Natural killer cell (primary cell): Measurements from ENCODE around the gene ZNHIT1. TPM values are rescaled to one million over a fixed set of nuclear protein-coding genes. Genes with fewer than 3 reads are reported as not detected.
"Not testable (repeated sequence)": the region's sequence is repeated elsewhere in the genome, so short reads cannot be mapped to it uniquely, and the experiment has no call there.

Experiments used
- ATAC-seq, 3 donors: fragments of 150-1000 bp in 2 of 3; fragments of 200-7000 bp in 1 of 3; cut with Tn5 transposase; 1 replicate in 1 of 3; 2 replicates in 2 of 3; pipeline ENCODE4 v1.10.0; 2021; ENCODE audit warnings: mild to moderate bottlenecking in 2 of 3, moderate library complexity in 2 of 3
- DNase-seq, 2 donors: peaks; one replicate each; pipeline versions ENCODE4 v3.0.0 to v3.0.0-alpha.2; 2013 to 2021; ENCODE audit warnings: mixed read lengths in 1 of 2
- H3K27ac ChIP-seq: one replicate; pipeline ENCODE4 v1.5.1; 2013; ENCODE audit warnings: mild to moderate bottlenecking, low read length
- H3K27me3 ChIP-seq: one replicate; pipeline ENCODE4 v1.6.1; 2013; ENCODE audit warnings: low read length; ENCODE audit not compliant: control insufficient read depth, insufficient read depth
- H3K36me3 ChIP-seq: one replicate; pipeline ENCODE4 v1.6.1; 2013; ENCODE audit warnings: low read length; ENCODE audit not compliant: control insufficient read depth, insufficient read depth
- H3K4me1 ChIP-seq: one replicate; pipeline ENCODE4 v1.6.1; 2013; ENCODE audit warnings: low read length; ENCODE audit not compliant: control insufficient read depth, insufficient read depth
- H3K4me3 ChIP-seq: one replicate; pipeline ENCODE4 v1.5.1; 2013; ENCODE audit warnings: low read length
- H3K9me3 ChIP-seq: one replicate; pipeline ENCODE4 v1.6.1; 2013; ENCODE audit warnings: low read length; ENCODE audit not compliant: control insufficient read depth, insufficient read depth
- H3K27ac Mint-ChIP-seq, 2 donors: one replicate each; pipeline ENCODE4 v1.8.0; 2022; ENCODE audit warnings: mild to moderate bottlenecking in 2 of 2, mixed read lengths in 2 of 2, moderate library complexity in 1 of 2
- H3K27me3 Mint-ChIP-seq, 2 donors: one replicate each; pipeline ENCODE4 v1.8.0; 2022; ENCODE audit warnings: low read depth in 2 of 2, mixed read lengths in 2 of 2
- H3K36me3 Mint-ChIP-seq: one replicate; pipeline ENCODE4 v1.8.0; 2022; ENCODE audit warnings: mixed read lengths
- H3K4me1 Mint-ChIP-seq, 2 donors: one replicate each; pipeline ENCODE4 v1.8.0; 2022; ENCODE audit warnings: mixed read lengths in 2 of 2
- H3K4me3 Mint-ChIP-seq: one replicate; pipeline ENCODE4 v1.8.0; 2022; ENCODE audit warnings: mild to moderate bottlenecking, moderate library complexity, mixed read lengths
- H3K9me3 Mint-ChIP-seq, 2 donors: one replicate each; pipeline ENCODE4 v1.8.0; 2022; ENCODE audit warnings: mixed read lengths in 2 of 2
- CTCF ChIP-seq: fragments of 200-600 bp; IDR thresholded peaks from one replicate; pipeline ENCODE4 v1.8.0; 2022; ENCODE audit warnings: antibody characterized with exemption
- WGBS: methylation state at CpG from one replicate; pipeline ENCODE4 v1.1.7; 2013; ENCODE audit warnings: missing lambda C conversion rate; ENCODE audit not compliant: insufficient coverage; 5-methylcytosine and 5-hydroxymethylcytosine counted together
- intact Hi-C: fragments of 100-400 bp; cut with micrococcal nuclease; formaldehyde crosslinking; loops from one replicate; pipeline ENCODE4 v1.14.2; 2022
- total RNA-seq, 4 donors: library from RNA; stranded (reverse); fragments of 120-200 nt in 1 of 4; gene quantifications; one replicate each; pipeline versions ENCODE4 v1.2.3 to v1.2.4, GENCODE V29; 2013 to 2022

The ZNHIT1 gene
- total RNA-seq, 3 donors from 2014 or later (not counting 1 experiment from before 2014, with no cell fraction given) = 53.7 to 63.5 (median 60.9) TPM

GRCh38 chr7:101250324-101250723 is 32.4 kb downstream of the ZNHIT1 start:
- H3K9me3 Mint-ChIP-seq = no peaks in the 10 kb centered on the region
- Histone ChIP-seq H3K9me3 (no peaks in the 10 kb centered on the region), H3K4me1 (peaks cover 30% of the 10 kb centered on the region), H3K27ac (no peak overlapping the region), H3K4me3 (no peak overlapping the region), H3K36me3 (peaks cover 9% of the 10 kb centered on the region), H3K27me3 (no peaks in the 10 kb centered on the region)
- WGBS = 90% methylated on average over 3 of the region's 3 CpGs
- DNase-seq = no peak
- intact Hi-C loops = no loop called here
- H3K27ac Mint-ChIP-seq = peak overlapping the region; percentile 39 to 68
- no peak for TF ChIP-seq CTCF
- H3K4me1 Mint-ChIP-seq = peaks cover 36 to 42% of the 10 kb centered on the region in 2 donors
- peaks cover 5% of the 10 kb centered on the region for H3K36me3 Mint-ChIP-seq
- H3K27me3 Mint-ChIP-seq = no peaks in the 10 kb centered on the region
- peak overlapping the region; percentile 100 for H3K4me3 Mint-ChIP-seq
- ATAC-seq = no peak

- peak overlapping the region; percentile 95 for H3K4me3 ChIP-seq
- no peak for TF ChIP-seq CTCF
- no peaks in the 10 kb centered on the region for H3K9me3 ChIP-seq
- intact Hi-C loops = loop anchor here (1.0 kb wide), 1 partner anchor 8 kb away; no protein-coding TSS in a partner anchor
- H3K4me1 ChIP-seq = peaks cover 24% of the 10 kb centered on the region
- H3K9me3 Mint-ChIP-seq = no peaks in the 10 kb centered on the region
- ATAC-seq (peak; percentile 97 to 100 (median 98)), DNase-seq (peak; percentile 99)
- H3K27ac Mint-ChIP-seq = peak overlapping the region; percentile 98 to 100
- H3K27me3 Mint-ChIP-seq = no peaks in the 10 kb centered on the region
- H3K4me3 Mint-ChIP-seq = peak overlapping the region; percentile 100
- H3K27ac ChIP-seq = peak overlapping the region; percentile 85
- WGBS = under 1% methylated on average over 55 of the region's 55 CpGs
- peaks cover 29 to 38% of the 10 kb centered on the region in 2 donors for H3K4me1 Mint-ChIP-seq
- peaks cover 5% of the 10 kb centered on the region for H3K36me3 Mint-ChIP-seq
- H3K27me3 ChIP-seq = no peaks in the 10 kb centered on the region
- H3K36me3 ChIP-seq = peaks cover 7% of the 10 kb centered on the region
Observed at GRCh38 chr7:101251871-101252659, 34.1 kb downstream of the ZNHIT1 start.

- not testable (repeated sequence) for H3K27ac ChIP-seq, H3K4me3 Mint-ChIP-seq
Observed at GRCh38 chr7:101253199-101253598, 35.2 kb downstream of the ZNHIT1 start.

GRCh38 chr7:101255796-101256195 is 37.8 kb downstream of the ZNHIT1 start:
- TF ChIP-seq CTCF = no peak
- ATAC-seq (no peak), DNase-seq (no peak)
- peaks cover 18% of the 10 kb centered on the region for H3K4me1 ChIP-seq
- Mint-ChIP-seq H3K36me3 (peaks cover 5% of the 10 kb centered on the region), H3K27me3 (no peaks in the 10 kb centered on the region), H3K4me3 (no peak overlapping the region), H3K27ac (no peak overlapping the region), H3K9me3 (no peaks in the 10 kb centered on the region), H3K4me1 (peaks cover 14 to 22% of the 10 kb centered on the region in 2 donors)
- H3K4me3 ChIP-seq = no peak overlapping the region
- 89% methylated on average over 3 of the region's 4 CpGs for WGBS
- H3K9me3 ChIP-seq = no peaks in the 10 kb centered on the region
- H3K27me3 ChIP-seq = no peaks in the 10 kb centered on the region
- intact Hi-C loops = no loop called here
- no peak overlapping the region for H3K27ac ChIP-seq
- no peaks in the 10 kb centered on the region for H3K36me3 ChIP-seq

More at GRCh38 chr7:101253199-101253598, 35.2 kb downstream of the ZNHIT1 start:
- Mint-ChIP-seq H3K27ac (peak overlapping the region in 1 of 2 donors; percentile 100), H3K4me1 (peaks cover 27 to 35% of the 10 kb centered on the region in 2 donors)
- DNase-seq, H3K9me3 Mint-ChIP-seq, H3K36me3 Mint-ChIP-seq, H3K27me3 ChIP-seq, ATAC-seq, intact Hi-C loops, H3K9me3 ChIP-seq, H3K27me3 Mint-ChIP-seq, H3K4me3 ChIP-seq, H3K36me3 ChIP-seq: not testable (repeated sequence)
- 90% methylated on average over 5 of the region's 5 CpGs for WGBS
- peaks cover 24% of the 10 kb centered on the region for H3K4me1 ChIP-seq
